Fibroblast of the conjunctiva (primary cell): ENCODE data around the gene TBX3.

Experiments
- DNase-seq: peaks from one replicate; pipeline ENCODE4 v3.0.0-alpha.2; 2010; ENCODE audit warnings: low read depth

Gene TBX3

GRCh38 chr12:114682785-114683708 lies 928 bp downstream of the TBX3 start:
- no peak for DNase-seq

- no peak for DNase-seq
Measured at GRCh38 chr12:114682106-114682784, 1.7 kb downstream of the TBX3 start.

- DNase-seq = no peak
Measured at GRCh38 chr12:114681116-114681871, 2.7 kb downstream of the TBX3 start.

- no peak for DNase-seq
Measured at GRCh38 chr12:114680604-114681069, 3.3 kb downstream of the TBX3 start.

- DNase-seq = no peak
Measured at GRCh38 chr12:114679942-114680341, 4.0 kb downstream of the TBX3 start.

- DNase-seq = no peak
Measured at GRCh38 chr12:114679452-114679875, 4.5 kb downstream of the TBX3 start.

- DNase-seq = no peak
Measured at GRCh38 chr12:114678718-114679117, 5.3 kb downstream of the TBX3 start.

- DNase-seq = no peak
Measured at GRCh38 chr12:114678028-114678427, 5.9 kb downstream of the TBX3 start.

GRCh38 chr12:114676142-114676741 lies 7.7 kb downstream of the TBX3 start:
- no peak for DNase-seq

GRCh38 chr12:114674251-114675047 lies 9.5 kb downstream of the TBX3 start:
- DNase-seq = no peak

GRCh38 chr12:114673901-114674250 lies 10.1 kb downstream of the TBX3 start:
- DNase-seq = no peak

- DNase-seq = no peak
Measured at GRCh38 chr12:114673169-114673833, 10.7 kb downstream of the TBX3 start.

- DNase-seq = no peak
Measured at GRCh38 chr12:114672817-114673168, 11.2 kb downstream of the TBX3 start.

GRCh38 chr12:114671443-114672411 lies 12.2 kb downstream of the TBX3 start:
- DNase-seq = no peak

GRCh38 chr12:114671066-114671442 lies 12.9 kb downstream of the TBX3 start:
- no peak for DNase-seq

- DNase-seq = no peak
Measured at GRCh38 chr12:114670291-114670980, 13.5 kb downstream of the TBX3 start.

- DNase-seq = no peak
Measured at GRCh38 chr12:114669401-114670290, 14.3 kb downstream of the TBX3 start.

- DNase-seq = no peak
Measured at GRCh38 chr12:114668886-114669288, 15.1 kb downstream of the TBX3 start.
